HEK293 (cell line): ENCODE results near the gene CASP6.

ENCODE experiments used
- CTCF ChIA-PET: fragments of 350-600 bp; formaldehyde crosslinking; extraction: SDS; loops from one replicate; lab custom pipeline; 2021; ENCODE audit warnings: antibody characterized with exemption; lab: Yijun Ruan, JAX
- POLR2A ChIA-PET: fragments of 300-600 bp; formaldehyde crosslinking; extraction: SDS; loops from one replicate; lab custom pipeline; 2020; ENCODE audit warnings: antibody characterized with exemption, inconsistent platforms; lab: Yijun Ruan, JAX
- H3K27ac ChIP-seq: fragments of 200-500 bp; sonication (Bioruptor generic); 2 replicates; pipeline ENCODE4 v1.5.1; 2014; ENCODE audit warnings: low read depth, low read length, control low read depth, inconsistent platforms; ENCODE audit errors: extremely low read depth
- H3K36me3 ChIP-seq, 2 experiments: fragments of 200-500 bp in 1 of 2; sonication (Bioruptor generic) in 1 of 2; 1 replicate in 1 of 2; 2 replicates in 1 of 2; pipeline ENCODE4 v1.5.1; 2014 to 2017; ENCODE audit warnings: inconsistent platforms in 2 of 2, low read length in 2 of 2; ENCODE audit not compliant: control insufficient read depth in 2 of 2, insufficient read depth in 1 of 2
- H3K4me1 ChIP-seq: fragments of 200-500 bp; sonication (Bioruptor generic); 2 replicates; pipeline ENCODE4 v1.5.1; 2014; ENCODE audit warnings: mild to moderate bottlenecking, low read length, inconsistent platforms; ENCODE audit not compliant: control insufficient read depth, insufficient read depth
- H3K4me3 ChIP-seq: 2 replicates; pipeline ENCODE4 v1.5.1; 2011; ENCODE audit warnings: low read depth, mild to moderate bottlenecking, control low read depth, low read length, moderate library complexity
- H3K9me3 ChIP-seq: fragments of 200-500 bp; sonication (Bioruptor generic); 2 replicates; pipeline ENCODE4 v1.5.1; 2014; ENCODE audit warnings: low read depth, low read length, inconsistent platforms; ENCODE audit not compliant: control insufficient read depth, insufficient read depth
- GLIS2 ChIP-seq: fragments of 450-650 bp; formaldehyde crosslinking; IDR thresholded peaks from 2 replicates; pipeline ENCODE4 v1.5.1; 2016; ENCODE audit warnings: missing biosample characterization, missing genetic modification characterization
- MEIS1 ChIP-seq: sonication (generic); formaldehyde crosslinking; IDR thresholded peaks from 2 replicates; pipeline ENCODE4 v1.8.1; 2022; ENCODE audit warnings: missing genetic modification reagents, mild to moderate bottlenecking, borderline replicate concordance
- PRDM1 ChIP-seq: fragments of 450-650 bp; formaldehyde crosslinking; IDR thresholded peaks from 2 replicates; pipeline ENCODE4; 2016; ENCODE audit warnings: missing biosample characterization, missing genetic modification characterization
- REPIN1 ChIP-seq: fragments of 450-650 bp; formaldehyde crosslinking; IDR thresholded peaks from 2 replicates; pipeline ENCODE4 v1.5.1; 2017; ENCODE audit warnings: missing biosample characterization, missing genetic modification characterization, low read depth
- SCRT1 ChIP-seq: fragments of 450-650 bp; formaldehyde crosslinking; IDR thresholded peaks from 2 replicates; pipeline ENCODE4 v1.5.1; 2016; ENCODE audit warnings: missing biosample characterization, missing genetic modification characterization, borderline replicate concordance
- ZNF16 ChIP-seq: fragments of 450-650 bp; formaldehyde crosslinking; IDR thresholded peaks from 2 replicates; pipeline ENCODE4 v1.5.1; 2016; ENCODE audit warnings: low read depth, missing biosample characterization, missing genetic modification characterization
- ZNF184 ChIP-seq: fragments of 450-650 bp; IDR thresholded peaks from 2 replicates; pipeline ENCODE4 v1.5.1; 2018; ENCODE audit warnings: missing biosample characterization, mild to moderate bottlenecking, missing genetic modification characterization
- ZNF24 ChIP-seq: fragments of 450-650 bp; formaldehyde crosslinking; IDR thresholded peaks from 2 replicates; pipeline ENCODE4 v1.5.1; 2016; ENCODE audit warnings: missing biosample characterization, missing genetic modification characterization
- ZNF292 ChIP-seq: fragments of 450-650 bp; formaldehyde crosslinking; IDR thresholded peaks from 2 replicates; pipeline ENCODE4 v1.5.1; 2016; ENCODE audit warnings: low read depth, missing biosample characterization, missing genetic modification characterization, borderline replicate concordance
- ZNF37A ChIP-seq: fragments of 450-650 bp; IDR thresholded peaks from 2 replicates; pipeline ENCODE4 v1.5.1; 2018; ENCODE audit warnings: missing biosample characterization, missing genetic modification characterization
- ZNF391 ChIP-seq: fragments of 450-650 bp; formaldehyde crosslinking; IDR thresholded peaks from 2 replicates; pipeline ENCODE4 v1.5.1; 2016; ENCODE audit warnings: low read depth, missing biosample characterization, missing genetic modification characterization, borderline replicate concordance
- ZNF473 ChIP-seq: fragments of 450-650 bp; formaldehyde crosslinking; IDR thresholded peaks from 2 replicates; pipeline ENCODE4 v1.5.1; 2017; ENCODE audit warnings: missing biosample characterization, missing genetic modification characterization
- ZNF501 ChIP-seq: fragments of 450-650 bp; formaldehyde crosslinking; IDR thresholded peaks from 2 replicates; pipeline ENCODE4 v1.5.1; 2016; ENCODE audit warnings: missing biosample characterization, missing genetic modification characterization
- ZNF624 ChIP-seq: fragments of 450-650 bp; formaldehyde crosslinking; IDR thresholded peaks from 2 replicates; pipeline ENCODE4 v1.5.1; 2017; ENCODE audit warnings: missing biosample characterization, missing genetic modification characterization
- ZNF664 ChIP-seq: fragments of 450-650 bp; formaldehyde crosslinking; IDR thresholded peaks from 2 replicates; pipeline ENCODE4 v1.5.1; 2016; ENCODE audit warnings: missing biosample characterization, missing genetic modification characterization
- ZSCAN16 ChIP-seq: fragments of 450-650 bp; formaldehyde crosslinking; IDR thresholded peaks from 2 replicates; pipeline ENCODE4 v1.5.1; 2016; ENCODE audit warnings: missing biosample characterization, missing genetic modification characterization
- TF ChIP-seq, protein P1 (sequence below): fragments of 450-650 bp; formaldehyde crosslinking; IDR thresholded peaks from 2 replicates; pipeline ENCODE4 v1.5.1; 2016; ENCODE audit warnings: missing biosample characterization, missing genetic modification characterization
- TF ChIP-seq, protein P2 (sequence below): fragments of 450-650 bp; formaldehyde crosslinking; IDR thresholded peaks from 2 replicates; pipeline ENCODE4 v1.5.1; 2016; ENCODE audit warnings: missing biosample characterization, missing genetic modification characterization
- TF ChIP-seq, protein P3 (sequence below): fragments of 450-650 bp; formaldehyde crosslinking; IDR thresholded peaks from 2 replicates; pipeline ENCODE4 v1.5.1; 2017; ENCODE audit warnings: missing biosample characterization, missing genetic modification characterization
- TF ChIP-seq, protein P4 (sequence below): fragments of 450-650 bp; formaldehyde crosslinking; IDR thresholded peaks from 2 replicates; pipeline ENCODE4 v1.5.0; 2017; ENCODE audit warnings: missing biosample characterization, missing genetic modification characterization, borderline replicate concordance

The CASP6 gene

DNA sequence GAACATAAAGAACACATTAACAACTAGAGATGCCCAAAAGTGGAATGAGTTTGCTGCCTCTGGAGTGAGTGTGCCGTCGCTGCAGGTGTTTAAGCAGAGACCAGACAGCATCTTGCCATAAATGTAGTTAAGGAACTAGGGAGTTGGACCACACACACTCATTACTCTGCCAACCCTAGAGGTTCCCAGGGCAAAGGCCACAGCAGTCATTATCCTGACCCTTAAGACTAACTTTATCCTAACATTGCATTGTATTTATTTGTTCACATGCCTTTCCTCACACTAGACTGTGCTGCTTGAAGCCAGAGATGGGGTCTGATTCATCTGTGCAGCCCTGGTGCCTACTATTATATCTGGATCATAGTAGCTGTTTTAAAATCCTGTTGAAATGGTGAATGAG is 43.5 kb upstream of the CASP6 start:
- Histone ChIP-seq H3K4me1 (no peaks in the 10 kb centered on the region), H3K9me3 (no peaks in the 10 kb centered on the region), H3K36me3 (no peaks in the 10 kb centered on the region), H3K4me3 (no peak overlapping the region), H3K27ac (no peak overlapping the region)
- CTCF ChIA-PET, result no interaction called here
- TF ChIP-seq ZNF501 (tag by site-specific recombination) (no peak), ZNF624 (tag by site-specific recombination) (no peak), ZNF292 (tag by site-specific recombination) (no peak)
- TF ChIP-seq, protein P1, sequence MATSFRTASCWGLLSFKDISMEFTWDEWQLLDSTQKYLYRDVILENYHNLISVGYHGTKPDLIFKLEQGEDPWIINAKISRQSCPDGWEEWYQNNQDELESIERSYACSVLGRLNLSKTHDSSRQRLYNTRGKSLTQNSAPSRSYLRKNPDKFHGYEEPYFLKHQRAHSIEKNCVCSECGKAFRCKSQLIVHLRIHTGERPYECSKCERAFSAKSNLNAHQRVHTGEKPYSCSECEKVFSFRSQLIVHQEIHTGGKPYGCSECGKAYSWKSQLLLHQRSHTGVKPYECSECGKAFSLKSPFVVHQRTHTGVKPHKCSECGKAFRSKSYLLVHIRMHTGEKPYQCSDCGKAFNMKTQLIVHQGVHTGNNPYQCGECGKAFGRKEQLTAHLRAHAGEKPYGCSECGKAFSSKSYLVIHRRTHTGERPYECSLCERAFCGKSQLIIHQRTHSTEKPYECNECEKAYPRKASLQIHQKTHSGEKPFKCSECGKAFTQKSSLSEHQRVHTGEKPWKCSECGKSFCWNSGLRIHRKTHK (tag by site-specific recombination), result no peak
- POLR2A ChIA-PET, result no interaction called here

DNA sequence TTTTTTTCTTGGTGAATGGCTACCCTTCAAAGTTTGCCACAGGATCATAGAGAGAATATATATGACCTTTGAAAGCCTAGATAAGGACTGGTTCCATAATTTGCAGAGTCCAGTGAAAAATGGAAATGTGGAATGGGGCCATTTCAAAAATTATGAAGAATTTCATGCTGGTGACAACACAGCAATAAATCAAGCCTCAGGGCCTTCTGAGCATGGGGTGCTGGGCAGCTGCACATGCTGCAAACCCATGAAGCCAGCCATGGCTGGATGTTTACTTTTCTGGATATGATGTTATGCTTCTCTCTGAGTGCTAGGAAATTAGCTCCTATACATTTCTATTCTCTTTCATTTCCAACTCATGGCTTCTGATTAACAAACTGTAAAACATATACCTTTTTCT is 42.6 kb upstream of the CASP6 start:
- ChIA-PET POLR2A (no interaction called here), CTCF (no interaction called here)
- TF ChIP-seq, protein P2, sequence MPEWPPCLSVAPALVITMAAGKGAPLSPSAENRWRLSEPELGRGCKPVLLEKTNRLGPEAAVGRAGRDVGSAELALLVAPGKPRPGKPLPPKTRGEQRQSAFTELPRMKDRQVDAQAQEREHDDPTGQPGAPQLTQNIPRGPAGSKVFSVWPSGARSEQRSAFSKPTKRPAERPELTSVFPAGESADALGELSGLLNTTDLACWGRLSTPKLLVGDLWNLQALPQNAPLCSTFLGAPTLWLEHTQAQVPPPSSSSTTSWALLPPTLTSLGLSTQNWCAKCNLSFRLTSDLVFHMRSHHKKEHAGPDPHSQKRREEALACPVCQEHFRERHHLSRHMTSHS (tag by site-specific recombination), result no peak
- TF ChIP-seq, protein P1 (tag by site-specific recombination), result no peak
- no peak for TF ChIP-seq MEIS1
- H3K36me3 ChIP-seq, result no peaks in the 10 kb centered on the region
- H3K4me1 ChIP-seq, result no peaks in the 10 kb centered on the region
- H3K4me3 ChIP-seq, result no peak overlapping the region
- H3K9me3 ChIP-seq, result no peaks in the 10 kb centered on the region
- H3K27ac ChIP-seq, result no peak overlapping the region

DNA sequence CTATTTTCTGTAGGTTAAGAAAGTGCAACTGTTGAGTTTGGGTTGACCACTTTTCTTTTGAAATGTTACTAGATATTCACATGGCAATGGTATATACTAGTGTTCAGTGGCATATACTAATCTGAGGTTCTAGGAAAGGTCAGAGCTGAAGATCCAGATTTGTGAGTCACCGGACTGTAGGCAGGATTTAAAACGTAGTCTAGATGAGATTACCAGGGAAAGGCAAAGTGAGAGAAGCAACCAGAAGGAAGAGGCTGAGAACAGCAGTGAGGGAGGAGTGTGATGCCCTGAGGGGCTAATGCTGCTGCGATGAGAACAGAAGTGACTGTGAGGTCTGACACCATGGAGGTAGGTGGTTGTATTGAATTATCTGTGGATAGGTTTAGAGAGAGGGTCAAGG is 36.3 kb upstream of the CASP6 start:
- ChIA-PET CTCF (no interaction called here), POLR2A (no interaction called here)
- no peaks in the 10 kb centered on the region for H3K36me3 ChIP-seq
- no peaks in the 10 kb centered on the region for H3K9me3 ChIP-seq
- no peak overlapping the region for H3K27ac ChIP-seq
- H3K4me1 ChIP-seq, result no peaks in the 10 kb centered on the region
- TF ChIP-seq REPIN1 (tag by site-specific recombination) (no peak), GLIS2 (tag by site-specific recombination) (no peak), ZNF391 (tag by site-specific recombination) (no peak), ZNF16 (no peak), ZSCAN16 (tag by site-specific recombination) (no peak), ZNF184 (tag by site-specific recombination) (no peak), SCRT1 (tag by site-specific recombination) (no peak), ZNF664 (no peak), ZNF473 (tag by site-specific recombination) (no peak), ZNF37A (tag by site-specific recombination) (no peak), PRDM1 (tag by site-specific recombination) (no peak), ZNF24 (no peak)
- TF ChIP-seq, protein P3, sequence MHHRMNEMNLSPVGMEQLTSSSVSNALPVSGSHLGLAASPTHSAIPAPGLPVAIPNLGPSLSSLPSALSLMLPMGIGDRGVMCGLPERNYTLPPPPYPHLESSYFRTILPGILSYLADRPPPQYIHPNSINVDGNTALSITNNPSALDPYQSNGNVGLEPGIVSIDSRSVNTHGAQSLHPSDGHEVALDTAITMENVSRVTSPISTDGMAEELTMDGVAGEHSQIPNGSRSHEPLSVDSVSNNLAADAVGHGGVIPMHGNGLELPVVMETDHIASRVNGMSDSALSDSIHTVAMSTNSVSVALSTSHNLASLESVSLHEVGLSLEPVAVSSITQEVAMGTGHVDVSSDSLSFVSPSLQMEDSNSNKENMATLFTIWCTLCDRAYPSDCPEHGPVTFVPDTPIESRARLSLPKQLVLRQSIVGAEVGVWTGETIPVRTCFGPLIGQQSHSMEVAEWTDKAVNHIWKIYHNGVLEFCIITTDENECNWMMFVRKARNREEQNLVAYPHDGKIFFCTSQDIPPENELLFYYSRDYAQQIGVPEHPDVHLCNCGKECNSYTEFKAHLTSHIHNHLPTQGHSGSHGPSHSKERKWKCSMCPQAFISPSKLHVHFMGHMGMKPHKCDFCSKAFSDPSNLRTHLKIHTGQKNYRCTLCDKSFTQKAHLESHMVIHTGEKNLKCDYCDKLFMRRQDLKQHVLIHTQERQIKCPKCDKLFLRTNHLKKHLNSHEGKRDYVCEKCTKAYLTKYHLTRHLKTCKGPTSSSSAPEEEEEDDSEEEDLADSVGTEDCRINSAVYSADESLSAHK (tag by site-specific recombination), result no peak
- TF ChIP-seq, protein P4, sequence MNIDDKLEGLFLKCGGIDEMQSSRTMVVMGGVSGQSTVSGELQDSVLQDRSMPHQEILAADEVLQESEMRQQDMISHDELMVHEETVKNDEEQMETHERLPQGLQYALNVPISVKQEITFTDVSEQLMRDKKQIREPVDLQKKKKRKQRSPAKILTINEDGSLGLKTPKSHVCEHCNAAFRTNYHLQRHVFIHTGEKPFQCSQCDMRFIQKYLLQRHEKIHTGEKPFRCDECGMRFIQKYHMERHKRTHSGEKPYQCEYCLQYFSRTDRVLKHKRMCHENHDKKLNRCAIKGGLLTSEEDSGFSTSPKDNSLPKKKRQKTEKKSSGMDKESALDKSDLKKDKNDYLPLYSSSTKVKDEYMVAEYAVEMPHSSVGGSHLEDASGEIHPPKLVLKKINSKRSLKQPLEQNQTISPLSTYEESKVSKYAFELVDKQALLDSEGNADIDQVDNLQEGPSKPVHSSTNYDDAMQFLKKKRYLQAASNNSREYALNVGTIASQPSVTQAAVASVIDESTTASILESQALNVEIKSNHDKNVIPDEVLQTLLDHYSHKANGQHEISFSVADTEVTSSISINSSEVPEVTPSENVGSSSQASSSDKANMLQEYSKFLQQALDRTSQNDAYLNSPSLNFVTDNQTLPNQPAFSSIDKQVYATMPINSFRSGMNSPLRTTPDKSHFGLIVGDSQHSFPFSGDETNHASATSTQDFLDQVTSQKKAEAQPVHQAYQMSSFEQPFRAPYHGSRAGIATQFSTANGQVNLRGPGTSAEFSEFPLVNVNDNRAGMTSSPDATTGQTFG, result no peak
- H3K4me3 ChIP-seq, result no peak overlapping the region
